BLaER1 treated with 17β-estradiol and CSF1 and Interleukin-3, amounts not matched to agents 10 nM and 100 nM (cell line): ENCODE results near the gene DMXL2.
"Not testable (repeated sequence)": the region's sequence is repeated elsewhere in the genome, so short reads cannot be mapped to it uniquely, and the experiment has no call there.

Experiments
- H3K27ac ChIP-seq, 11 experiments: shearing (Covaris generic); formaldehyde crosslinking; 2 replicates each; pipeline ENCODE4 v1.8.1; 2022
- H3K27me3 ChIP-seq, 11 experiments: shearing (Covaris generic); formaldehyde crosslinking; 2 replicates each; pipeline ENCODE4 v1.8.1; 2022
- H3K36me3 ChIP-seq, 11 experiments: shearing (Covaris generic); formaldehyde crosslinking; 2 replicates each; pipeline ENCODE4 v1.8.1; 2022
- H3K4me1 ChIP-seq, 10 experiments: shearing (Covaris generic); formaldehyde crosslinking; 2 replicates each; pipeline ENCODE4 v1.8.1; 2022
- H3K4me2 ChIP-seq, 11 experiments: shearing (Covaris generic); formaldehyde crosslinking; 2 replicates each; pipeline ENCODE4 v1.8.1; 2022
- H3K4me3 ChIP-seq, 10 experiments: shearing (Covaris generic); formaldehyde crosslinking; 2 replicates each; pipeline ENCODE4 v1.8.1; 2022
- H3K9ac ChIP-seq, 11 experiments: shearing (Covaris generic); formaldehyde crosslinking; 2 replicates each; pipeline ENCODE4 v1.8.1; 2022
- H3K9me3 ChIP-seq, 11 experiments: shearing (Covaris generic); formaldehyde crosslinking; replicated peaks in 1 of 11; 2 replicates each; pipeline ENCODE4 v1.8.1; 2022
- H4K20me1 ChIP-seq, 11 experiments: shearing (Covaris generic); formaldehyde crosslinking; 2 replicates each; pipeline ENCODE4 v1.8.1; 2022
- Cebpa-rat ChIP-seq, 11 experiments: shearing (Covaris generic); IDR thresholded peaks; 2 replicates each; pipeline ENCODE4 v1.8.1; 2022

The DMXL2 gene

GRCh38 chr15:51444807-51445206 lies 177.8 kb downstream of the DMXL2 start:
- TF ChIP-seq Cebpa-rat (IDR thresholded peaks at IDR 0.05): no peak
- no peak overlapping the region for H3K4me3 ChIP-seq
- no peaks in the 10 kb centered on the region for H3K4me1 ChIP-seq
- H3K4me2 ChIP-seq: no peak overlapping the region
- no peak overlapping the region for H3K27ac ChIP-seq
- no peaks in the 10 kb centered on the region for H3K27me3 ChIP-seq
- H3K36me3 ChIP-seq: peaks cover 10 to 58% (median 18%) of the 10 kb centered on the region in 11 experiments; a peak in 21 of 22 replicates
- H3K9ac ChIP-seq: no peak overlapping the region
- H4K20me1 ChIP-seq: peaks cover 0 to 17% (median 0%) of the 10 kb centered on the region in 11 experiments; a peak in 2 of 22 replicates
- peaks cover 0 to 5% (median 0%) of the 10 kb centered on the region in 11 experiments; a peak in 1 of 22 replicates for H3K9me3 ChIP-seq

GRCh38 chr15:51444112-51444511 lies 178.5 kb downstream of the DMXL2 start:
- Histone ChIP-seq H4K20me1 (peaks cover 0 to 10% (median 0%) of the 10 kb centered on the region in 11 experiments; a peak in 2 of 22 replicates), H3K36me3 (peaks cover 3 to 51% (median 11%) of the 10 kb centered on the region in 11 experiments; a peak in 19 of 22 replicates), H3K27ac (no peak overlapping the region), H3K9me3 (peaks cover 0 to 5% (median 0%) of the 10 kb centered on the region in 11 experiments; a peak in 1 of 22 replicates), H3K27me3 (no peaks in the 10 kb centered on the region), H3K4me3 (no peak overlapping the region), H3K4me2 (no peak overlapping the region), H3K4me1 (no peaks in the 10 kb centered on the region), H3K9ac (no peak overlapping the region)
- no peak for TF ChIP-seq Cebpa-rat (IDR thresholded peaks at IDR 0.05)

GRCh38 chr15:51443282-51443914 lies 179.2 kb downstream of the DMXL2 start:
- H3K4me3 ChIP-seq: no peak overlapping the region

GRCh38 chr15:51438526-51438925 lies 184.0 kb downstream of the DMXL2 start:
- Histone ChIP-seq H3K4me3 (no peak overlapping the region), H3K36me3 (no peaks in the 10 kb centered on the region), H3K27ac (no peak overlapping the region), H4K20me1 (no peaks in the 10 kb centered on the region), H3K4me2 (no peak overlapping the region), H3K9ac (no peak overlapping the region), H3K4me1 (no peaks in the 10 kb centered on the region), H3K9me3 (peaks cover 0 to 5% (median 0%) of the 10 kb centered on the region in 11 experiments; a peak in 3 of 22 replicates), H3K27me3 (no peaks in the 10 kb centered on the region)
- TF ChIP-seq Cebpa-rat (IDR thresholded peaks at IDR 0.05): no peak

More at GRCh38 chr15:51443282-51443914, 179.2 kb downstream of the DMXL2 start:
- Histone ChIP-seq H3K9me3 (peaks cover 0 to 5% (median 0%) of the 10 kb centered on the region in 11 experiments; a peak in 3 of 22 replicates), H4K20me1 (peaks cover 0 to 4% (median 0%) of the 10 kb centered on the region in 11 experiments; a peak in 2 of 22 replicates), H3K27ac (no peak overlapping the region), H3K27me3 (no peaks in the 10 kb centered on the region), H3K36me3 (peaks cover 0 to 44% (median 5%) of the 10 kb centered on the region in 11 experiments; a peak in 14 of 22 replicates), H3K4me2 (no peak overlapping the region), H3K9ac (no peak overlapping the region), H3K4me1 (no peaks in the 10 kb centered on the region)
- TF ChIP-seq Cebpa-rat (IDR thresholded peaks at IDR 0.05): no peak

GRCh38 chr15:51425517-51426040 lies 197.0 kb downstream of the DMXL2 start:
- Histone ChIP-seq H3K9me3 (peaks cover 0 to 5% (median 0%) of the 10 kb centered on the region in 11 experiments; a peak in 1 of 22 replicates), H3K4me1 (no peaks in the 10 kb centered on the region), H3K4me2 (no peak overlapping the region), H4K20me1 (no peaks in the 10 kb centered on the region), H3K27ac (no peak overlapping the region), H3K27me3 (no peaks in the 10 kb centered on the region), H3K36me3 (no peaks in the 10 kb centered on the region), H3K4me3 (no peak overlapping the region), H3K9ac (no peak overlapping the region)
- no peak for TF ChIP-seq Cebpa-rat (IDR thresholded peaks at IDR 0.05)

- no peak for TF ChIP-seq Cebpa-rat (IDR thresholded peaks at IDR 0.05)
- Histone ChIP-seq H4K20me1 (no peaks in the 10 kb centered on the region), H3K4me3 (no peak overlapping the region), H3K36me3 (no peaks in the 10 kb centered on the region), H3K9me3 (peaks cover 0 to 5% (median 0%) of the 10 kb centered on the region in 11 experiments; a peak in 1 of 22 replicates), H3K27ac (no peak overlapping the region), H3K4me1 (no peaks in the 10 kb centered on the region), H3K4me2 (no peak overlapping the region), H3K9ac (no peak overlapping the region), H3K27me3 (no peaks in the 10 kb centered on the region)
Measured at GRCh38 chr15:51424780-51425179, 197.8 kb downstream of the DMXL2 start.

- H3K27ac ChIP-seq, H3K4me2 ChIP-seq, H3K9ac ChIP-seq: not testable (repeated sequence)
Measured at GRCh38 chr15:51423040-51423439, 199.5 kb downstream of the DMXL2 start.

GRCh38 chr15:51416129-51416528 lies 206.4 kb downstream of the DMXL2 start:
- H3K9ac ChIP-seq: no peak overlapping the region

More at GRCh38 chr15:51423040-51423439, 199.5 kb downstream of the DMXL2 start:
- H3K9me3 ChIP-seq, H3K4me3 ChIP-seq, H3K36me3 ChIP-seq, H3K27me3 ChIP-seq, H4K20me1 ChIP-seq, H3K4me1 ChIP-seq: not testable (repeated sequence)

GRCh38 chr15:51414256-51414860 lies 208.2 kb downstream of the DMXL2 start:
- H3K27ac ChIP-seq: no peak overlapping the region
- H3K9me3 ChIP-seq: no peaks in the 10 kb centered on the region
- H3K4me2 ChIP-seq: no peak overlapping the region
- no peaks in the 10 kb centered on the region for H4K20me1 ChIP-seq
- no peaks in the 10 kb centered on the region for H3K4me1 ChIP-seq
- H3K36me3 ChIP-seq: no peaks in the 10 kb centered on the region
- no peaks in the 10 kb centered on the region for H3K27me3 ChIP-seq
- H3K9ac ChIP-seq: no peak overlapping the region
- TF ChIP-seq Cebpa-rat (IDR thresholded peaks at IDR 0.05): no peak
- no peak overlapping the region for H3K4me3 ChIP-seq

More at GRCh38 chr15:51416129-51416528, 206.4 kb downstream of the DMXL2 start:
- Histone ChIP-seq H3K4me1 (no peaks in the 10 kb centered on the region), H3K4me2 (no peak overlapping the region), H3K36me3 (no peaks in the 10 kb centered on the region), H3K27me3 (no peaks in the 10 kb centered on the region), H3K9me3 (no peaks in the 10 kb centered on the region), H4K20me1 (no peaks in the 10 kb centered on the region), H3K4me3 (no peak overlapping the region), H3K27ac (no peak overlapping the region)
- no peak for TF ChIP-seq Cebpa-rat (IDR thresholded peaks at IDR 0.05)
